Measurements from ENCODE around the gene MLANA.

Gene MLANA

GRCh38 chr9:5886114-5886939 lies 4.4 kb upstream of the MLANA start:
- H3K9ac ChIP-seq (ENCODE audit: low read depth, low read length) = no peak overlapping the region
- H3K27me3 ChIP-seq (ENCODE audit: control insufficient read depth, insufficient read depth, low read length) = no peaks in the 10 kb centered on the region
- no peaks in the 10 kb centered on the region for H3K9me3 ChIP-seq (ENCODE audit: control insufficient read depth, insufficient read depth, low read length)
- H3K27ac ChIP-seq (ENCODE audit: low read depth, low read length) = no peak overlapping the region
- H3K4me3 ChIP-seq (ENCODE audit: low read depth, low read length) = no peak overlapping the region
- H3K4me1 ChIP-seq (ENCODE audit: control insufficient read depth, insufficient read depth, low read length) = no peaks in the 10 kb centered on the region
- H3K36me3 ChIP-seq (ENCODE audit: control insufficient read depth, insufficient read depth, low read length) = no peaks in the 10 kb centered on the region

- Histone ChIP-seq H3K27ac (ENCODE audit: low read depth, low read length) (no peak overlapping the region), H3K4me1 (ENCODE audit: control insufficient read depth, insufficient read depth, low read length) (no peaks in the 10 kb centered on the region), H3K36me3 (ENCODE audit: control insufficient read depth, insufficient read depth, low read length) (no peaks in the 10 kb centered on the region), H3K9me3 (ENCODE audit: control insufficient read depth, insufficient read depth, low read length) (no peaks in the 10 kb centered on the region), H3K27me3 (ENCODE audit: control insufficient read depth, insufficient read depth, low read length) (no peaks in the 10 kb centered on the region), H3K4me3 (ENCODE audit: low read depth, low read length) (no peak overlapping the region), H3K9ac (ENCODE audit: low read depth, low read length) (no peak overlapping the region)
Observed at GRCh38 chr9:5892456-5893133, 1.9 kb downstream of the MLANA start.

- H3K4me3 ChIP-seq (ENCODE audit: low read depth, low read length) = no peak overlapping the region
- no peak overlapping the region for H3K9ac ChIP-seq (ENCODE audit: low read depth, low read length)
- H3K36me3 ChIP-seq (ENCODE audit: control insufficient read depth, insufficient read depth, low read length) = no peaks in the 10 kb centered on the region
- H3K9me3 ChIP-seq (ENCODE audit: control insufficient read depth, insufficient read depth, low read length) = no peaks in the 10 kb centered on the region
- H3K27me3 ChIP-seq (ENCODE audit: control insufficient read depth, insufficient read depth, low read length) = no peaks in the 10 kb centered on the region
- no peak overlapping the region for H3K27ac ChIP-seq (ENCODE audit: low read depth, low read length)
- H3K4me1 ChIP-seq (ENCODE audit: control insufficient read depth, insufficient read depth, low read length) = no peaks in the 10 kb centered on the region
Observed at GRCh38 chr9:5893134-5893505, 2.4 kb downstream of the MLANA start.

GRCh38 chr9:5893591-5894236 lies 3.0 kb downstream of the MLANA start:
- Histone ChIP-seq H3K4me1 (ENCODE audit: control insufficient read depth, insufficient read depth, low read length) (no peaks in the 10 kb centered on the region), H3K4me3 (ENCODE audit: low read depth, low read length) (no peak overlapping the region), H3K9ac (ENCODE audit: low read depth, low read length) (no peak overlapping the region), H3K27ac (ENCODE audit: low read depth, low read length) (no peak overlapping the region), H3K36me3 (ENCODE audit: control insufficient read depth, insufficient read depth, low read length) (no peaks in the 10 kb centered on the region), H3K27me3 (ENCODE audit: control insufficient read depth, insufficient read depth, low read length) (no peaks in the 10 kb centered on the region), H3K9me3 (ENCODE audit: control insufficient read depth, insufficient read depth, low read length) (no peaks in the 10 kb centered on the region)

GRCh38 chr9:5894237-5894959 lies 3.7 kb downstream of the MLANA start:
- no peak overlapping the region for H3K27ac ChIP-seq (ENCODE audit: low read depth, low read length)

GRCh38 chr9:5895782-5896181 lies 5.1 kb downstream of the MLANA start:
- Histone ChIP-seq H3K27ac (ENCODE audit: low read depth, low read length) (no peak overlapping the region), H3K4me3 (ENCODE audit: low read depth, low read length) (no peak overlapping the region), H3K9ac (ENCODE audit: low read depth, low read length) (no peak overlapping the region), H3K4me1 (ENCODE audit: control insufficient read depth, insufficient read depth, low read length) (no peaks in the 10 kb centered on the region), H3K9me3 (ENCODE audit: control insufficient read depth, insufficient read depth, low read length) (no peaks in the 10 kb centered on the region), H3K27me3 (ENCODE audit: control insufficient read depth, insufficient read depth, low read length) (no peaks in the 10 kb centered on the region), H3K36me3 (ENCODE audit: control insufficient read depth, insufficient read depth, low read length) (no peaks in the 10 kb centered on the region)

More at GRCh38 chr9:5894237-5894959, 3.7 kb downstream of the MLANA start:
- H3K36me3 ChIP-seq (ENCODE audit: control insufficient read depth, insufficient read depth, low read length) = no peaks in the 10 kb centered on the region
- no peaks in the 10 kb centered on the region for H3K27me3 ChIP-seq (ENCODE audit: control insufficient read depth, insufficient read depth, low read length)
- H3K4me1 ChIP-seq (ENCODE audit: control insufficient read depth, insufficient read depth, low read length) = no peaks in the 10 kb centered on the region
- H3K4me3 ChIP-seq (ENCODE audit: low read depth, low read length) = no peak overlapping the region
- H3K9me3 ChIP-seq (ENCODE audit: control insufficient read depth, insufficient read depth, low read length) = no peaks in the 10 kb centered on the region
- no peak overlapping the region for H3K9ac ChIP-seq (ENCODE audit: low read depth, low read length)

GRCh38 chr9:5896863-5897262 lies 6.2 kb downstream of the MLANA start:
- Histone ChIP-seq H3K27ac (ENCODE audit: low read depth, low read length) (no peak overlapping the region), H3K4me3 (ENCODE audit: low read depth, low read length) (no peak overlapping the region)

GRCh38 chr9:5897851-5898250 lies 7.2 kb downstream of the MLANA start:
- no peak overlapping the region for H3K9ac ChIP-seq (ENCODE audit: low read depth, low read length)
- H3K4me3 ChIP-seq (ENCODE audit: low read depth, low read length) = no peak overlapping the region
- no peaks in the 10 kb centered on the region for H3K36me3 ChIP-seq (ENCODE audit: control insufficient read depth, insufficient read depth, low read length)
- no peaks in the 10 kb centered on the region for H3K4me1 ChIP-seq (ENCODE audit: control insufficient read depth, insufficient read depth, low read length)
- H3K9me3 ChIP-seq (ENCODE audit: control insufficient read depth, insufficient read depth, low read length) = no peaks in the 10 kb centered on the region
- H3K27me3 ChIP-seq (ENCODE audit: control insufficient read depth, insufficient read depth, low read length) = no peaks in the 10 kb centered on the region
- H3K27ac ChIP-seq (ENCODE audit: low read depth, low read length) = no peak overlapping the region

More at GRCh38 chr9:5896863-5897262, 6.2 kb downstream of the MLANA start:
- Histone ChIP-seq H3K4me1 (ENCODE audit: control insufficient read depth, insufficient read depth, low read length) (no peaks in the 10 kb centered on the region), H3K9me3 (ENCODE audit: control insufficient read depth, insufficient read depth, low read length) (no peaks in the 10 kb centered on the region), H3K36me3 (ENCODE audit: control insufficient read depth, insufficient read depth, low read length) (no peaks in the 10 kb centered on the region), H3K27me3 (ENCODE audit: control insufficient read depth, insufficient read depth, low read length) (no peaks in the 10 kb centered on the region), H3K9ac (ENCODE audit: low read depth, low read length) (no peak overlapping the region)

- H3K27ac ChIP-seq (ENCODE audit: low read depth, low read length) = no peak overlapping the region
- no peaks in the 10 kb centered on the region for H3K4me1 ChIP-seq (ENCODE audit: control insufficient read depth, insufficient read depth, low read length)
- H3K9me3 ChIP-seq (ENCODE audit: control insufficient read depth, insufficient read depth, low read length) = no peaks in the 10 kb centered on the region
- H3K36me3 ChIP-seq (ENCODE audit: control insufficient read depth, insufficient read depth, low read length) = no peaks in the 10 kb centered on the region
- no peaks in the 10 kb centered on the region for H3K27me3 ChIP-seq (ENCODE audit: control insufficient read depth, insufficient read depth, low read length)
- no peak overlapping the region for H3K4me3 ChIP-seq (ENCODE audit: low read depth, low read length)
- H3K9ac ChIP-seq (ENCODE audit: low read depth, low read length) = no peak overlapping the region
Observed at GRCh38 chr9:5899292-5899691, 8.6 kb downstream of the MLANA start.

- H3K36me3 ChIP-seq (ENCODE audit: control insufficient read depth, insufficient read depth, low read length) = no peaks in the 10 kb centered on the region
- H3K4me3 ChIP-seq (ENCODE audit: low read depth, low read length) = no peak overlapping the region
- no peaks in the 10 kb centered on the region for H3K27me3 ChIP-seq (ENCODE audit: control insufficient read depth, insufficient read depth, low read length)
- no peaks in the 10 kb centered on the region for H3K9me3 ChIP-seq (ENCODE audit: control insufficient read depth, insufficient read depth, low read length)
- H3K9ac ChIP-seq (ENCODE audit: low read depth, low read length) = no peak overlapping the region
- H3K4me1 ChIP-seq (ENCODE audit: control insufficient read depth, insufficient read depth, low read length) = no peaks in the 10 kb centered on the region
- H3K27ac ChIP-seq (ENCODE audit: low read depth, low read length) = no peak overlapping the region
Observed at GRCh38 chr9:5900622-5901021, 9.9 kb downstream of the MLANA start.

Data from HUES48 (cell line).